GM12892 (cell line): Measurements from ENCODE around the gene FILIP1L.

Source experiments
- POLR2AphosphoS5 ChIP-seq: IDR thresholded peaks from 2 replicates; pipeline ENCODE4 v1.6.1; 2011; ENCODE audit warnings: low read depth, low read length, control low read depth
- TAF1 ChIP-seq: IDR thresholded peaks from 2 replicates; pipeline ENCODE4 v1.6.1; 2011; ENCODE audit warnings: low read depth, mild to moderate bottlenecking, control low read depth, low read length, borderline replicate concordance

GRCh38 chr3:99882436-99883137 is 231.7 kb downstream of the FILIP1L start:
- TF ChIP-seq TAF1 (no peak), POLR2AphosphoS5 (no peak)
